ENCODE results near the gene CCDC187.

GRCh38 chr9:136211441-136212344, 92.2 kb downstream of the CCDC187 start:
- TF ChIP-seq ZNF274 (IDR thresholded peaks at IDR 0.05; ENCODE audit: low read depth, low read length) (no peak), YY1 (IDR thresholded peaks at IDR 0.05; ENCODE audit: insufficient read depth, insufficient read length) (no peak)

Data from NT2/D1 (cell line).